ENCODE data around the gene TMEM229B.

TMEM229B gene

DNA sequence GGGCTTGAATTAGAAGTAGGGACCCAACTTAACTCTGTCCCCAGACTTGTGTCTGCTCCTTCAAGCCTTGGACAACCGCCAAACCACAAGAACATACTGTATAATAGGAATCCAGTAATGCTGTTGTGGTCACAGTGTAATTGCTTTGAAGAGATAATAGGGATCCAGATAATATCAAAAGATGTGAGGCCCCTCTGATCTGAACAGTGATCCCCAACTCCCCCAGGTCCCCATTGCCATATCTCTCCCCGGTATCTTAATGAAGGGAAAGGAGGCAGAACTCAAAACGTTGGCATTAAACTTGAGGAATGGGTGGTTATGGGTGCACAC, 36.1 kb upstream of the TMEM229B start:
- Histone ChIP-seq H2AFZ (ENCODE audit: low read depth, low read length) (no peak overlapping the region), H3K9ac (ENCODE audit: low read depth, low read length) (no peak overlapping the region), H3K27ac (ENCODE audit: low read length) (no peak overlapping the region), H4K20me1 (ENCODE audit: insufficient read depth, low read length) (no peaks in the 10 kb centered on the region), H3K36me3 (ENCODE audit: insufficient read depth, low read length) (no peaks in the 10 kb centered on the region), H3K4me1 (ENCODE audit: insufficient read depth, low read length) (no peaks in the 10 kb centered on the region), H3K27me3 (ENCODE audit: insufficient read depth, low read length, poor library complexity) (peaks cover 50% of the 10 kb centered on the region), H3K4me3 (ENCODE audit: low read depth in 1 of 2, low read length in 2 of 2) (no peak overlapping the region), H3K4me2 (ENCODE audit: insufficient read depth, low read length) (no peak overlapping the region), H3K79me2 (ENCODE audit: insufficient read depth, low read length) (no peaks in the 10 kb centered on the region), H3K9me3 (ENCODE audit: insufficient read depth, low read length, severe bottlenecking) (no peaks in the 10 kb centered on the region)
- no peak for ATAC-seq (ENCODE audit: insufficient read depth, low read depth)
- TF ChIP-seq EZH2 (IDR thresholded peaks at IDR 0.05; ENCODE audit: borderline replicate concordance, low read depth, low read length, severe bottlenecking), result no peak
- TF ChIP-seq, protein P1, sequence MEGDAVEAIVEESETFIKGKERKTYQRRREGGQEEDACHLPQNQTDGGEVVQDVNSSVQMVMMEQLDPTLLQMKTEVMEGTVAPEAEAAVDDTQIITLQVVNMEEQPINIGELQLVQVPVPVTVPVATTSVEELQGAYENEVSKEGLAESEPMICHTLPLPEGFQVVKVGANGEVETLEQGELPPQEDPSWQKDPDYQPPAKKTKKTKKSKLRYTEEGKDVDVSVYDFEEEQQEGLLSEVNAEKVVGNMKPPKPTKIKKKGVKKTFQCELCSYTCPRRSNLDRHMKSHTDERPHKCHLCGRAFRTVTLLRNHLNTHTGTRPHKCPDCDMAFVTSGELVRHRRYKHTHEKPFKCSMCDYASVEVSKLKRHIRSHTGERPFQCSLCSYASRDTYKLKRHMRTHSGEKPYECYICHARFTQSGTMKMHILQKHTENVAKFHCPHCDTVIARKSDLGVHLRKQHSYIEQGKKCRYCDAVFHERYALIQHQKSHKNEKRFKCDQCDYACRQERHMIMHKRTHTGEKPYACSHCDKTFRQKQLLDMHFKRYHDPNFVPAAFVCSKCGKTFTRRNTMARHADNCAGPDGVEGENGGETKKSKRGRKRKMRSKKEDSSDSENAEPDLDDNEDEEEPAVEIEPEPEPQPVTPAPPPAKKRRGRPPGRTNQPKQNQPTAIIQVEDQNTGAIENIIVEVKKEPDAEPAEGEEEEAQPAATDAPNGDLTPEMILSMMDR (IDR thresholded peaks at IDR 0.05; ENCODE audit: borderline replicate concordance, extremely low read depth, low read length, poor library complexity, severe bottlenecking), result no peak
- DNase-seq, result no peak

DNA sequence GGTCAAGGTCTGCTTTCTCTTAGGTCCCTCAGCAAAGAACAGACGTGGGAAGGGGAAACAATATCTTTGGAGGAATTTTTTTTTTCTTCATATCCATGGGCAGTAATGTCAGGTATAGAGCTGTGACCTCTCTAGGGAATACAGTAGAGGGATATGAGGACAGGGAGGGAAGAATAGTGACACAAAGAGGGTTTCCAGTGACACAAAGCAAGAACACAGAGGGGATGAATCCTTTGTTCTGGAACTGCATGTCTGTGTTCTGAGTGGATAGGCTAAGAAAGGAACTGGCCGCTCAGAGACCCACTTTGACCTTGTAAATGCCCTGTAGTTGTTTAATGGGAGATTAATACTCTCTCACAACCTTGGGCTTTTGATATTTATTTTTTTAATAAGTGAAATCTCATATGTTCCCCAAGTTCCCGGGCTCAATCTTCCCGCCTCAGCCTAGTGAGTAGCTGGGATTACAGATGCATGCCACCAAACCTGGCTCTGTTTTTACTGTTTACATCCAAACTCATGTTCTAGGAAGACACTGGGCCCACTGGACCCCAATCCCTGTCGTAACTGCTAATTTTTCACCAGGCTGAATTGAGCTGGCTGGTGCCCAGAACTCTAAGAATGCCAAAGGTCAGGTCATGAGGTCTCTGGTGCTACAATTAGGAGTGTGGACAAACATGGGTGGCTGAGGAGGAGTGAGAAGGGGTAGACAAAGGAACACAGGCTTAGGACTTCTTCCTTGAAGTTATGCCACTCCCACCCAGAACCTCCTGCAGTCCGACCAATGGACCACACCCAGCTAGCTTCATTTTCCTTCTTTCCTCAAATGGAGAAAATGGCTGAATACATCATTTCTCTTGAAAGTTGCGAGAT, 35.5 kb upstream of the TMEM229B start:
- Histone ChIP-seq H3K27ac (ENCODE audit: low read length) (no peak overlapping the region), H3K4me1 (ENCODE audit: insufficient read depth, low read length) (no peaks in the 10 kb centered on the region), H3K9ac (ENCODE audit: low read depth, low read length) (no peak overlapping the region), H3K4me2 (ENCODE audit: insufficient read depth, low read length) (no peak overlapping the region), H3K27me3 (ENCODE audit: insufficient read depth, low read length, poor library complexity) (peaks cover 50% of the 10 kb centered on the region), H3K9me3 (ENCODE audit: insufficient read depth, low read length, severe bottlenecking) (no peaks in the 10 kb centered on the region), H3K36me3 (ENCODE audit: insufficient read depth, low read length) (no peaks in the 10 kb centered on the region), H3K79me2 (ENCODE audit: insufficient read depth, low read length) (no peaks in the 10 kb centered on the region), H3K4me3 (ENCODE audit: low read depth in 1 of 2, low read length in 2 of 2) (no peak overlapping the region), H4K20me1 (ENCODE audit: insufficient read depth, low read length) (no peaks in the 10 kb centered on the region), H2AFZ (ENCODE audit: low read depth, low read length) (no peak overlapping the region)
- ATAC-seq (ENCODE audit: insufficient read depth, low read depth) (no peak), DNase-seq (no peak)
- TF ChIP-seq EZH2 (IDR thresholded peaks at IDR 0.05; ENCODE audit: borderline replicate concordance, low read depth, low read length, severe bottlenecking), result no peak
- TF ChIP-seq, protein P1 (IDR thresholded peaks at IDR 0.05; ENCODE audit: borderline replicate concordance, extremely low read depth, low read length, poor library complexity, severe bottlenecking), result no peak

DNA sequence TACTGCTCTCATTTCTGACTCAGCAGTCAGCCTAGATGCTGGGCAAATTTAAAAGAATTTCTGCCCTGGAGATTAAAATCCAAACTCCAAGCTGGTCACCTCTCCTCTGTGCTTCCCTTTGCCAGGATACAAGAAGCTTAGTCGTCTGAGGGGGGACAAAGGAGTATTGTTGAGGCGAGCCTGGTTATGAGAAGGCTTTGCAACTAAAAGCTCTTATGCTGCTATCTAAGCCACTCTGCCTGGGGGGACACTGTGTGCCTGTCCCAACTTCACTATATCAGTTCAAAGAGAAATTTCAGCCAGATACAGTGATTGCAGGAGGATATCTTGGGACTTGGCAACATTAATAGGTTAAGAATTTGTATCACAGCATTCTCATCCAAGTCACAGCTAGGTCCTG, 33.7 kb upstream of the TMEM229B start:
- no peak for DNase-seq
- H2AFZ ChIP-seq (ENCODE audit: low read depth, low read length), result no peak overlapping the region
- H3K9me3 ChIP-seq (ENCODE audit: insufficient read depth, low read length, severe bottlenecking), result no peaks in the 10 kb centered on the region
- H3K9ac ChIP-seq (ENCODE audit: low read depth, low read length), result no peak overlapping the region
- TF ChIP-seq EZH2 (IDR thresholded peaks at IDR 0.05; ENCODE audit: borderline replicate concordance, low read depth, low read length, severe bottlenecking), result no peak
- TF ChIP-seq, protein P1 (IDR thresholded peaks at IDR 0.05; ENCODE audit: borderline replicate concordance, extremely low read depth, low read length, poor library complexity, severe bottlenecking), result no peak
- peaks cover 51% of the 10 kb centered on the region for H3K27me3 ChIP-seq (ENCODE audit: insufficient read depth, low read length, poor library complexity)
- no peak for ATAC-seq (ENCODE audit: insufficient read depth, low read depth)
- no peaks in the 10 kb centered on the region for H4K20me1 ChIP-seq (ENCODE audit: insufficient read depth, low read length)
- no peak overlapping the region for H3K4me3 ChIP-seq (ENCODE audit: low read depth in 1 of 2, low read length in 2 of 2)
- H3K36me3 ChIP-seq (ENCODE audit: insufficient read depth, low read length), result no peaks in the 10 kb centered on the region
- no peaks in the 10 kb centered on the region for H3K79me2 ChIP-seq (ENCODE audit: insufficient read depth, low read length)
- no peak overlapping the region for H3K27ac ChIP-seq (ENCODE audit: low read length)
- no peak overlapping the region for H3K4me2 ChIP-seq (ENCODE audit: insufficient read depth, low read length)
- no peaks in the 10 kb centered on the region for H3K4me1 ChIP-seq (ENCODE audit: insufficient read depth, low read length)

All from DND-41 (cell line).